GM12878 (cell line): ENCODE results near the gene SFMBT1. TPM values are rescaled to one million over a fixed set of nuclear protein-coding genes. Genes with fewer than 3 reads are reported as not detected.

ENCODE experiments used
- BCL11A ChIP-seq: IDR thresholded peaks from 2 replicates; pipeline ENCODE4 v1.6.1; 2011; ENCODE audit warnings: low read depth, low read length
- CBX3 ChIP-seq: fragments of 200-600 bp; sonication (generic); IDR thresholded peaks from 2 replicates; pipeline ENCODE4 v1.6.1; 2016; ENCODE audit warnings: low read depth, borderline replicate concordance
- EED ChIP-seq: sonication (generic); IDR thresholded peaks from 2 replicates; pipeline ENCODE4 v1.6.1; 2016; ENCODE audit warnings: antibody characterized with exemption, low read depth
- ETV6 ChIP-seq, 2 experiments: fragments of 450-650 bp in 1 of 2; IDR thresholded peaks in 1 of 2; conservative IDR thresholded peaks in 1 of 2; 2 replicates each; pipeline ENCODE4 v1.6.1; 2014; ENCODE audit warnings: antibody characterized with exemption in 1 of 2, borderline replicate concordance in 1 of 2, low read depth in 1 of 2, mild to moderate bottlenecking in 1 of 2, moderate library complexity in 1 of 2
- GABPA ChIP-seq: IDR thresholded peaks from 2 replicates; pipeline ENCODE4 v1.6.1; 2014; ENCODE audit warnings: antibody characterized with exemption, low read depth, mild to moderate bottlenecking, inconsistent platforms
- IKZF1 ChIP-seq: fragments of 450-650 bp; conservative IDR thresholded peaks from 2 replicates; pipeline ENCODE4 v1.6.1; 2017; ENCODE audit warnings: antibody characterized with exemption, mild to moderate bottlenecking
- IKZF2 ChIP-seq, 2 experiments: fragments of 450-650 bp; IDR thresholded peaks; 2 replicates each; pipeline ENCODE4 v1.6.1; 2017; ENCODE audit warnings: mild to moderate bottlenecking in 2 of 2, moderate library complexity in 2 of 2
- MEF2B ChIP-seq: fragments of 450-650 bp; IDR thresholded peaks from 2 replicates; pipeline ENCODE4 v1.6.1; 2018; ENCODE audit warnings: mild to moderate bottlenecking, moderate library complexity; ENCODE audit not compliant: partially characterized antibody, poor library complexity, severe bottlenecking
- MYB ChIP-seq: fragments of 150-350 bp; IDR thresholded peaks from 2 replicates; pipeline ENCODE4 v1.6.1; 2014; ENCODE audit warnings: mild to moderate bottlenecking, low read depth, low read length, borderline replicate concordance
- MYC ChIP-seq: IDR thresholded peaks from 2 replicates; pipeline ENCODE4 v1.6.1; 2011; ENCODE audit warnings: mild to moderate bottlenecking, low read length, moderate library complexity, inconsistent platforms; ENCODE audit not compliant: insufficient read depth, insufficient replicate concordance, insufficient read length, severe bottlenecking
- NBN ChIP-seq: fragments of 450-650 bp; IDR thresholded peaks from 2 replicates; pipeline ENCODE4 v1.6.1; 2016
- NR2C1 ChIP-seq: fragments of 450-650 bp; IDR thresholded peaks from 2 replicates; pipeline ENCODE4 v1.6.1; 2017; ENCODE audit warnings: antibody characterized with exemption, mild to moderate bottlenecking, moderate library complexity
- PAX5 ChIP-seq: IDR thresholded peaks from 2 replicates; pipeline ENCODE4 v1.6.1; 2011; ENCODE audit warnings: low read depth, low read length, borderline replicate concordance
- SP1 ChIP-seq: IDR thresholded peaks from one replicate; pipeline ENCODE4 v1.6.1; 2011; ENCODE audit warnings: low read depth, low read length
- SREBF1 ChIP-seq: IDR thresholded peaks from 2 replicates; pipeline ENCODE4 v1.6.1; 2012; ENCODE audit warnings: mild to moderate bottlenecking, low read length
- STAT3 ChIP-seq: IDR thresholded peaks from 2 replicates; pipeline ENCODE4 v1.6.1; 2011; ENCODE audit warnings: low read depth, low read length, improper control_type of control experiment
- TCF12 ChIP-seq: IDR thresholded peaks from 2 replicates; pipeline ENCODE4 v1.6.1; 2011; ENCODE audit warnings: low read depth, mild to moderate bottlenecking, low read length
- ZNF207 ChIP-seq: fragments of 450-650 bp; IDR thresholded peaks from 2 replicates; pipeline ENCODE4 v1.6.1; 2014; ENCODE audit warnings: antibody characterized with exemption, mild to moderate bottlenecking, borderline replicate concordance
- ZNF217 ChIP-seq: fragments of 450-650 bp; IDR thresholded peaks from 2 replicates; pipeline ENCODE4 v1.6.1; 2017; ENCODE audit warnings: antibody characterized with exemption, mild to moderate bottlenecking
- ZNF384 ChIP-seq: IDR thresholded peaks from 2 replicates; pipeline ENCODE4 v1.6.1; 2012; ENCODE audit warnings: low read depth, mild to moderate bottlenecking, low read length, improper control_type of control experiment, borderline replicate concordance
- polyA plus RNA-seq, 11 experiments: library from polyadenylated mRNA; depleted of rRNA in 4 of 11; unstranded in 6 of 11; stranded (reverse) in 5 of 11; fragments of >200 nt; fragmentation: Nextera tagmentation in 4 of 11; fragmentation: Illumina TruSeq in 1 of 11; extraction: Ambion mirVana in 4 of 11; extraction: Trizol in 1 of 11; gene quantifications; 1 replicate in 1 of 11; 2 replicates in 10 of 11; pipeline versions ENCODE4 v1.2.1 to v1.2.3, GENCODE V29; 2011 to 2016; ENCODE audit warnings: inconsistent platforms in 2 of 11, missing spikeins in 2 of 11, low read depth in 1 of 11
- total RNA-seq, 4 experiments: library from RNA; depleted of rRNA in 3 of 4; stranded (reverse); fragments of >200 nt in 3 of 4; fragmentation: Illumina TruSeq in 1 of 4; extraction: Trizol in 1 of 4; gene quantifications; 2 replicates each; pipeline versions ENCODE4 v1.2.1 to v1.2.3, GENCODE V29; 2013 to 2021
- TF ChIP-seq, protein P1 (sequence below): IDR thresholded peaks from 2 replicates; pipeline ENCODE4 v1.6.1; 2012; ENCODE audit warnings: low read depth, low read length, improper control_type of control experiment
- TF ChIP-seq, protein P2 (sequence below): IDR thresholded peaks from 2 replicates; pipeline ENCODE4 v1.6.1; 2011; ENCODE audit warnings: low read depth, mild to moderate bottlenecking, low read length, moderate library complexity, borderline replicate concordance; ENCODE audit errors: extremely low read depth
- TF ChIP-seq, protein P3 (sequence below): fragments of 450-650 bp; IDR thresholded peaks from 2 replicates; pipeline ENCODE4 v1.6.1; 2017; ENCODE audit warnings: low read depth, mild to moderate bottlenecking, moderate library complexity

SFMBT1 gene
- total and polyA plus RNA-seq, 10 of the 15 experiments (the other 5 are each of a cell fraction or from before 2014, with no cell fraction given) = 3.2 to 19.5 (median 11.4) TPM

DNA sequence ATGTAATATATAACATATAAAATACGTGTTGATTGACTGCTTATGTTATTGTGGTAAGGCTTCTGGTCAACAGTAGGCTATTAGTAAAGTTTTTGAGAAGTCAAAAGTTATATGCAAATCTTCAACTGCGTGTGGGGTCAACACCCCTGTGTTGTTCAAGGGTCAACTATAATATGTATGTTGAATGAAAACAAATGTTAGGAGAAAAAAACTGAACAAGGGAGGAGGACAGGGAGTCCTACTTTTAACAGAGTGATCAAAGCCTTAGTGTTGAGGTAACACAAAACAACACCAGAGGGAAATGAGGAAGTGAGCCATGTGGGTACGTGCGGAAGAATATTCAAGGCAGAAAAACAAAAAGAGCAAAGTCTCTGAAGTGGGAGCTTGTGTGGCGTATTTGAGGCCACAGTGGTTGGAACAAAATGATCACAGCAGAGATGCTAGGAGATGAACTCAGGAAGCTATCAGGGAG, 62.5 kb downstream of the SFMBT1 start (continued):
- TF ChIP-seq ZNF207 = no peak
- no peak for TF ChIP-seq SREBF1
- TF ChIP-seq, protein P1, sequence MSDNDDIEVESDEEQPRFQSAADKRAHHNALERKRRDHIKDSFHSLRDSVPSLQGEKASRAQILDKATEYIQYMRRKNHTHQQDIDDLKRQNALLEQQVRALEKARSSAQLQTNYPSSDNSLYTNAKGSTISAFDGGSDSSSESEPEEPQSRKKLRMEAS = peak; percentile 67; the same call in 1 of the 2 replicates
- TF ChIP-seq MYC = no peak
- no peak for TF ChIP-seq TCF12
- TF ChIP-seq PAX5 = peak; percentile 89; the same call in 1 of the 2 replicates
- peak; percentile 73; the same call in 1 of the 2 replicates for TF ChIP-seq ZNF217
- TF ChIP-seq CBX3 = no peak
- TF ChIP-seq, protein P2, sequence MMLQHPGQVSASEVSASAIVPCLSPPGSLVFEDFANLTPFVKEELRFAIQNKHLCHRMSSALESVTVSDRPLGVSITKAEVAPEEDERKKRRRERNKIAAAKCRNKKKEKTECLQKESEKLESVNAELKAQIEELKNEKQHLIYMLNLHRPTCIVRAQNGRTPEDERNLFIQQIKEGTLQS = no peak
- TF ChIP-seq IKZF2 (IDR thresholded peaks at IDR 0.05) = peak; percentile 100
- TF ChIP-seq STAT3 = 0 out of 2 replicates have a peak, but pooled peaks have one; percentile 36
- TF ChIP-seq SP1 = peak; percentile 79
- peak in 1 of 2 experiments; percentile 84; a peak in 2 of 4 replicates for TF ChIP-seq ETV6 (conservative IDR thresholded peaks at IDR 0.05 in 1 of 2, IDR thresholded peaks at IDR 0.05 in 1 of 2; ENCODE audit: borderline replicate concordance in 1 of 2, low read depth in 1 of 2)
- TF ChIP-seq NR2C1 = peak; percentile 74
- peak; percentile 67 for TF ChIP-seq ZNF384
- TF ChIP-seq EED = peak; percentile 94
- TF ChIP-seq, protein P3, sequence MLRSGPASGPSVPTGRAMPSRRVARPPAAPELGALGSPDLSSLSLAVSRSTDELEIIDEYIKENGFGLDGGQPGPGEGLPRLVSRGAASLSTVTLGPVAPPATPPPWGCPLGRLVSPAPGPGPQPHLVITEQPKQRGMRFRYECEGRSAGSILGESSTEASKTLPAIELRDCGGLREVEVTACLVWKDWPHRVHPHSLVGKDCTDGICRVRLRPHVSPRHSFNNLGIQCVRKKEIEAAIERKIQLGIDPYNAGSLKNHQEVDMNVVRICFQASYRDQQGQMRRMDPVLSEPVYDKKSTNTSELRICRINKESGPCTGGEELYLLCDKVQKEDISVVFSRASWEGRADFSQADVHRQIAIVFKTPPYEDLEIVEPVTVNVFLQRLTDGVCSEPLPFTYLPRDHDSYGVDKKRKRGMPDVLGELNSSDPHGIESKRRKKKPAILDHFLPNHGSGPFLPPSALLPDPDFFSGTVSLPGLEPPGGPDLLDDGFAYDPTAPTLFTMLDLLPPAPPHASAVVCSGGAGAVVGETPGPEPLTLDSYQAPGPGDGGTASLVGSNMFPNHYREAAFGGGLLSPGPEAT = peak; percentile 98
- TF ChIP-seq MYB = no peak
- peak; percentile 92 for TF ChIP-seq BCL11A
- TF ChIP-seq NBN = peak; percentile 98
- peak; percentile 98 for TF ChIP-seq IKZF1
- peak; percentile 79 for TF ChIP-seq MEF2B
- 0 out of 2 replicates have a peak, but pooled peaks have one; percentile 41 for TF ChIP-seq GABPA
